Activated CD8-positive, alpha-beta T cell treated with anti-CD3 and anti-CD28 coated beads, Interleukin-2, amount 10 ng/mL, durations not matched to agents 7 days and 5 days (primary cell): ENCODE data around the gene FAM120A. TPM values are rescaled to one million over a fixed set of nuclear protein-coding genes. Genes with fewer than 3 reads are reported as not detected.

Experiments used
- ATAC-seq: fragments of 150-1000 bp; cut with Tn5 transposase; one replicate; pipeline ENCODE4 v1.10.0; 2021; ENCODE audit warnings: moderate library complexity
- CTCF ChIA-PET: fragments of 350-600 bp; sonication (Branson Sonifier 250); formaldehyde crosslinking; loops from one replicate; lab custom pipeline; 2021; ENCODE audit warnings: antibody characterized with exemption; lab: Charles Lee
- POLR2A ChIA-PET: fragments of 350-600 bp; sonication (Branson Sonifier 250); formaldehyde crosslinking; loops from one replicate; lab custom pipeline; 2021; ENCODE audit warnings: antibody characterized with exemption; lab: Charles Lee
- DNase-seq: peaks from one replicate; pipeline ENCODE4 v3.0.0-alpha.2; 2020
- H3K27ac Mint-ChIP-seq: one replicate; pipeline ENCODE4 v1.8.0; 2021; ENCODE audit warnings: mild to moderate bottlenecking, mixed read lengths
- H3K27me3 Mint-ChIP-seq: one replicate; pipeline ENCODE4 v1.8.0; 2021; ENCODE audit warnings: low read depth, mixed read lengths
- H3K36me3 Mint-ChIP-seq: one replicate; pipeline ENCODE4 v1.8.0; 2021; ENCODE audit warnings: low read depth, mixed read lengths
- H3K4me1 Mint-ChIP-seq: one replicate; pipeline ENCODE4 v1.8.0; 2021; ENCODE audit warnings: low read depth, mixed read lengths
- H3K4me3 Mint-ChIP-seq: one replicate; pipeline ENCODE4 v1.8.0; 2021; ENCODE audit warnings: mild to moderate bottlenecking, mixed read lengths
- H3K9me3 Mint-ChIP-seq: one replicate; pipeline ENCODE4 v1.8.0; 2022; ENCODE audit warnings: mixed read lengths; ENCODE audit not compliant: insufficient read depth
- total RNA-seq, 2 experiments: library from RNA; stranded (reverse); gene quantifications; one replicate each; pipeline ENCODE4 v1.2.3, GENCODE V29; 2021

The FAM120A gene
- total RNA-seq, 2 experiments from 2014 or later: 139 to 141 TPM

- no peaks in the 10 kb centered on the region for H3K9me3 Mint-ChIP-seq
- ChIA-PET POLR2A (no interaction called here), CTCF (interaction anchor here (1.3 kb wide), 1 partner anchor 409 kb away, joined by 3 read pairs; no protein-coding TSS in a partner anchor)
- ATAC-seq (no peak), DNase-seq (no peak)
- H3K27ac Mint-ChIP-seq: peak overlapping the region; percentile 56
- no peak overlapping the region for H3K4me3 Mint-ChIP-seq
- H3K4me1 Mint-ChIP-seq: peaks cover 4% of the 10 kb centered on the region
- H3K36me3 Mint-ChIP-seq: peaks cover 38% of the 10 kb centered on the region
- no peaks in the 10 kb centered on the region for H3K27me3 Mint-ChIP-seq
Observed at GRCh38 chr9:93517331-93517730, 65.8 kb downstream of the FAM120A start.

- Mint-ChIP-seq H3K9me3 (no peaks in the 10 kb centered on the region), H3K4me3 (no peak overlapping the region), H3K27me3 (no peaks in the 10 kb centered on the region), H3K4me1 (peaks cover 5% of the 10 kb centered on the region), H3K36me3 (peaks cover 39% of the 10 kb centered on the region), H3K27ac (no peak overlapping the region)
- peak; percentile 42 for ATAC-seq
- DNase-seq: no peak
- ChIA-PET CTCF (no interaction called here), POLR2A (no interaction called here)
Observed at GRCh38 chr9:93520523-93520922, 69.0 kb downstream of the FAM120A start.

- H3K36me3 Mint-ChIP-seq: peaks cover 44% of the 10 kb centered on the region
- H3K27me3 Mint-ChIP-seq: no peaks in the 10 kb centered on the region
Observed at GRCh38 chr9:93522736-93523135, 71.3 kb downstream of the FAM120A start.

GRCh38 chr9:93523518-93524144 is 72.1 kb downstream of the FAM120A start:
- Mint-ChIP-seq H3K4me3 (no peak overlapping the region), H3K4me1 (peaks cover 14% of the 10 kb centered on the region), H3K9me3 (no peaks in the 10 kb centered on the region), H3K27ac (no peak overlapping the region), H3K36me3 (peaks cover 42% of the 10 kb centered on the region), H3K27me3 (no peaks in the 10 kb centered on the region)
- ATAC-seq (no peak), DNase-seq (no peak)
- ChIA-PET POLR2A (no interaction called here), CTCF (interaction anchor here (1.5 kb wide), 1 partner anchor 42 kb away, joined by 8 read pairs; no protein-coding TSS in a partner anchor)

More at GRCh38 chr9:93522736-93523135, 71.3 kb downstream of the FAM120A start:
- no peak for ATAC-seq
- POLR2A ChIA-PET: no interaction called here
- Mint-ChIP-seq H3K4me1 (peaks cover 11% of the 10 kb centered on the region), H3K9me3 (no peaks in the 10 kb centered on the region), H3K4me3 (no peak overlapping the region), H3K27ac (no peak overlapping the region)
- CTCF ChIA-PET: interaction anchor here (1.5 kb wide), 1 partner anchor 43 kb away, joined by 8 read pairs; no protein-coding TSS in a partner anchor
- DNase-seq: no peak

- H3K4me3 Mint-ChIP-seq: no peak overlapping the region
- POLR2A ChIA-PET: no interaction called here
- CTCF ChIA-PET: no interaction called here
- no peak for ATAC-seq
- H3K4me1 Mint-ChIP-seq: peaks cover 14% of the 10 kb centered on the region
- H3K36me3 Mint-ChIP-seq: peaks cover 41% of the 10 kb centered on the region
- DNase-seq: no peak
- H3K9me3 Mint-ChIP-seq: no peaks in the 10 kb centered on the region
- H3K27me3 Mint-ChIP-seq: no peaks in the 10 kb centered on the region
- peak overlapping the region; percentile 64 for H3K27ac Mint-ChIP-seq
Observed at GRCh38 chr9:93525476-93525875, 74.0 kb downstream of the FAM120A start.

GRCh38 chr9:93531374-93531773 is 79.9 kb downstream of the FAM120A start:
- no peak overlapping the region for H3K4me3 Mint-ChIP-seq
- no peak for ATAC-seq
- H3K36me3 Mint-ChIP-seq: peaks cover 71% of the 10 kb centered on the region
- DNase-seq: no peak
- H3K27ac Mint-ChIP-seq: no peak overlapping the region
- no peaks in the 10 kb centered on the region for H3K27me3 Mint-ChIP-seq
- CTCF ChIA-PET: interaction anchor here (1.0 kb wide), 1 partner anchor 81 kb away, joined by 3 read pairs; no protein-coding TSS in a partner anchor
- peaks cover 9% of the 10 kb centered on the region for H3K4me1 Mint-ChIP-seq
- H3K9me3 Mint-ChIP-seq: no peaks in the 10 kb centered on the region
- POLR2A ChIA-PET: interaction anchor here (0.7 kb wide), 1 partner anchor 566 kb away, joined by 3 read pairs; no protein-coding TSS in a partner anchor

GRCh38 chr9:93532141-93532540 is 80.7 kb downstream of the FAM120A start:
- Mint-ChIP-seq H3K27ac (no peak overlapping the region), H3K9me3 (no peaks in the 10 kb centered on the region), H3K4me3 (no peak overlapping the region), H3K36me3 (peaks cover 69% of the 10 kb centered on the region), H3K27me3 (no peaks in the 10 kb centered on the region), H3K4me1 (peaks cover 6% of the 10 kb centered on the region)
- ATAC-seq: no peak
- POLR2A ChIA-PET: no interaction called here
- CTCF ChIA-PET: no interaction called here
- no peak for DNase-seq

- H3K27ac Mint-ChIP-seq: no peak overlapping the region
- H3K9me3 Mint-ChIP-seq: no peaks in the 10 kb centered on the region
- CTCF ChIA-PET: no interaction called here
- peaks cover 63% of the 10 kb centered on the region for H3K36me3 Mint-ChIP-seq
- POLR2A ChIA-PET: no interaction called here
- ATAC-seq: no peak
- no peaks in the 10 kb centered on the region for H3K27me3 Mint-ChIP-seq
- H3K4me3 Mint-ChIP-seq: no peak overlapping the region
- no peak for DNase-seq
- no peaks in the 10 kb centered on the region for H3K4me1 Mint-ChIP-seq
Observed at GRCh38 chr9:93533863-93534262, 82.4 kb downstream of the FAM120A start.

GRCh38 chr9:93536167-93536566 is 84.7 kb downstream of the FAM120A start:
- Mint-ChIP-seq H3K4me3 (no peak overlapping the region), H3K27ac (no peak overlapping the region), H3K4me1 (no peaks in the 10 kb centered on the region), H3K36me3 (peaks cover 59% of the 10 kb centered on the region), H3K27me3 (no peaks in the 10 kb centered on the region), H3K9me3 (no peaks in the 10 kb centered on the region)
- CTCF ChIA-PET: interaction anchor here (1.4 kb wide), 1 partner anchor 30 kb away, joined by 8 read pairs; no protein-coding TSS in a partner anchor
- ATAC-seq: no peak
- no peak for DNase-seq
- POLR2A ChIA-PET: no interaction called here

- ATAC-seq (no peak), DNase-seq (no peak)
- no peaks in the 10 kb centered on the region for H3K4me1 Mint-ChIP-seq
- no peak overlapping the region for H3K27ac Mint-ChIP-seq
- no peaks in the 10 kb centered on the region for H3K9me3 Mint-ChIP-seq
- H3K27me3 Mint-ChIP-seq: no peaks in the 10 kb centered on the region
- POLR2A ChIA-PET: no interaction called here
- CTCF ChIA-PET: interaction anchor here (1.3 kb wide), 1 partner anchor 29 kb away, joined by 5 read pairs; no protein-coding TSS in a partner anchor
- H3K4me3 Mint-ChIP-seq: no peak overlapping the region
- peaks cover 57% of the 10 kb centered on the region for H3K36me3 Mint-ChIP-seq
Observed at GRCh38 chr9:93536874-93537273, 85.4 kb downstream of the FAM120A start.

GRCh38 chr9:93540305-93540704 is 88.8 kb downstream of the FAM120A start:
- DNase-seq (no peak), ATAC-seq (no peak)
- H3K27ac Mint-ChIP-seq: no peak overlapping the region
- no peaks in the 10 kb centered on the region for H3K27me3 Mint-ChIP-seq
- H3K4me3 Mint-ChIP-seq: no peak overlapping the region
- POLR2A ChIA-PET: no interaction called here
- CTCF ChIA-PET: no interaction called here
- no peaks in the 10 kb centered on the region for H3K9me3 Mint-ChIP-seq
- H3K36me3 Mint-ChIP-seq: peaks cover 41% of the 10 kb centered on the region
- no peaks in the 10 kb centered on the region for H3K4me1 Mint-ChIP-seq

GRCh38 chr9:93541005-93541404 is 89.5 kb downstream of the FAM120A start:
- H3K27ac Mint-ChIP-seq: no peak overlapping the region
- H3K4me3 Mint-ChIP-seq: no peak overlapping the region
- ATAC-seq (no peak), DNase-seq (no peak)
- no peaks in the 10 kb centered on the region for H3K4me1 Mint-ChIP-seq
- no peaks in the 10 kb centered on the region for H3K9me3 Mint-ChIP-seq
- ChIA-PET POLR2A (no interaction called here), CTCF (no interaction called here)
- peaks cover 39% of the 10 kb centered on the region for H3K36me3 Mint-ChIP-seq
- H3K27me3 Mint-ChIP-seq: no peaks in the 10 kb centered on the region
